Central memory CD8-positive, alpha-beta T cell (primary cell): Measurements from ENCODE around the gene SCD5.

Experiments
- ATAC-seq: fragments of 150-1000 bp; cut with Tn5 transposase; replicated peaks from 2 replicates; pipeline ENCODE4 v1.10.0; 2022; ENCODE audit warnings: mild to moderate bottlenecking, moderate FRiP score, moderate number of reproducible peaks; ENCODE audit not compliant: poor library complexity, severe bottlenecking; ENCODE audit errors: extremely low read depth
- DNase-seq, 2 donors: peaks; one replicate each; pipeline ENCODE4 v3.0.0; 2021; ENCODE audit warnings: low spot score in 2 of 2
- H3K27ac Mint-ChIP-seq: one replicate; pipeline ENCODE4 v1.8.0; 2022; ENCODE audit warnings: low read depth, mild to moderate bottlenecking, moderate library complexity, mixed read lengths
- H3K27me3 Mint-ChIP-seq: one replicate; pipeline ENCODE4 v1.8.0; 2022; ENCODE audit warnings: mixed read lengths
- H3K36me3 Mint-ChIP-seq: one replicate; pipeline ENCODE4 v1.8.0; 2022; ENCODE audit warnings: mild to moderate bottlenecking, moderate library complexity, mixed read lengths; ENCODE audit not compliant: insufficient read depth
- H3K4me1 Mint-ChIP-seq: one replicate; pipeline ENCODE4 v1.8.0; 2022; ENCODE audit warnings: mixed read lengths
- H3K4me3 Mint-ChIP-seq: one replicate; pipeline ENCODE4 v1.8.0; 2022; ENCODE audit warnings: mild to moderate bottlenecking, moderate library complexity, mixed read lengths
- H3K9me3 Mint-ChIP-seq: one replicate; pipeline ENCODE4 v1.8.0; 2022; ENCODE audit warnings: mixed read lengths

Gene SCD5

GRCh38 chr4:82613121-82613520, 185.5 kb downstream of the SCD5 start:
- DNase-seq (no peak), ATAC-seq (no peak)
- Mint-ChIP-seq H3K27me3 (no peaks in the 10 kb centered on the region), H3K4me3 (no peak overlapping the region), H3K36me3 (peaks cover 2% of the 10 kb centered on the region), H3K4me1 (no peaks in the 10 kb centered on the region), H3K27ac (no peak overlapping the region), H3K9me3 (no peaks in the 10 kb centered on the region)

DNA sequence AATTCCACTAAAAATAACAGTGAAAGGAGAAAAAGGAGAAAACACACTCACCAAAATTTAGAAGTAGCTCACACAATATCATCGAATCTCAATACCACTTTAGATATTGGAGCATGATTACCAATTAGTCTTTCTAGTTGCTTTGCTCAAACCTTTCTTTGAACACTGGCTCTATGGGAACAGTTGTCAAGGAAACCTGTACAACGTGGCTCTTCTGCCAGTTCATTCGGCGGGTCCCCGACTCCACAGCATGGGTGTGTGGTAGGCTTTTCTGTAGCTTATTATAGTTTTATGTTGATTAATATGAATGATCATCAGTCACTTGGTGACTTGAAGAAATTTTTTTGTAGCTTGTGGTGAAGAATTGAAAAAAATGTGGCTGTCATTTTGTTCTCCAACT, 186.6 kb downstream of the SCD5 start:
- Mint-ChIP-seq H3K27ac (no peak overlapping the region), H3K4me1 (no peaks in the 10 kb centered on the region), H3K27me3 (no peaks in the 10 kb centered on the region), H3K36me3 (peaks cover 2% of the 10 kb centered on the region), H3K4me3 (no peak overlapping the region), H3K9me3 (no peaks in the 10 kb centered on the region)
- ATAC-seq, result no peak
- no peak for DNase-seq

- H3K36me3 Mint-ChIP-seq, result peaks cover 2% of the 10 kb centered on the region
- no peak for ATAC-seq
Measured at GRCh38 chr4:82611527-82611926, 187.1 kb downstream of the SCD5 start.

GRCh38 chr4:82610041-82610440, 188.6 kb downstream of the SCD5 start:
- Mint-ChIP-seq H3K4me1 (no peaks in the 10 kb centered on the region), H3K9me3 (no peaks in the 10 kb centered on the region), H3K4me3 (no peak overlapping the region), H3K27ac (no peak overlapping the region), H3K36me3 (peaks cover 2% of the 10 kb centered on the region), H3K27me3 (no peaks in the 10 kb centered on the region)
- no peak for ATAC-seq
- no peak for DNase-seq

More at GRCh38 chr4:82611527-82611926, 187.1 kb downstream of the SCD5 start:
- no peaks in the 10 kb centered on the region for H3K9me3 Mint-ChIP-seq
- H3K4me1 Mint-ChIP-seq, result no peaks in the 10 kb centered on the region
- no peak overlapping the region for H3K27ac Mint-ChIP-seq
- no peak for DNase-seq
- no peaks in the 10 kb centered on the region for H3K27me3 Mint-ChIP-seq
- no peak overlapping the region for H3K4me3 Mint-ChIP-seq

- no peak overlapping the region for H3K27ac Mint-ChIP-seq
- H3K4me1 Mint-ChIP-seq, result no peaks in the 10 kb centered on the region
- peaks cover 2% of the 10 kb centered on the region for H3K36me3 Mint-ChIP-seq
- DNase-seq, result no peak
- H3K4me3 Mint-ChIP-seq, result no peak overlapping the region
- H3K27me3 Mint-ChIP-seq, result no peaks in the 10 kb centered on the region
- no peaks in the 10 kb centered on the region for H3K9me3 Mint-ChIP-seq
- ATAC-seq, result no peak
Measured at GRCh38 chr4:82606622-82607021, 192.0 kb downstream of the SCD5 start.

- no peak for ATAC-seq
- no peaks in the 10 kb centered on the region for H3K4me1 Mint-ChIP-seq
- no peak for DNase-seq
- H3K27me3 Mint-ChIP-seq, result no peaks in the 10 kb centered on the region
- H3K4me3 Mint-ChIP-seq, result no peak overlapping the region
- H3K36me3 Mint-ChIP-seq, result peaks cover 2% of the 10 kb centered on the region
- H3K9me3 Mint-ChIP-seq, result no peaks in the 10 kb centered on the region
- no peak overlapping the region for H3K27ac Mint-ChIP-seq
Measured at GRCh38 chr4:82604522-82604921, 194.1 kb downstream of the SCD5 start.

GRCh38 chr4:82601242-82602015, 197.2 kb downstream of the SCD5 start:
- no peaks in the 10 kb centered on the region for H3K9me3 Mint-ChIP-seq

DNA sequence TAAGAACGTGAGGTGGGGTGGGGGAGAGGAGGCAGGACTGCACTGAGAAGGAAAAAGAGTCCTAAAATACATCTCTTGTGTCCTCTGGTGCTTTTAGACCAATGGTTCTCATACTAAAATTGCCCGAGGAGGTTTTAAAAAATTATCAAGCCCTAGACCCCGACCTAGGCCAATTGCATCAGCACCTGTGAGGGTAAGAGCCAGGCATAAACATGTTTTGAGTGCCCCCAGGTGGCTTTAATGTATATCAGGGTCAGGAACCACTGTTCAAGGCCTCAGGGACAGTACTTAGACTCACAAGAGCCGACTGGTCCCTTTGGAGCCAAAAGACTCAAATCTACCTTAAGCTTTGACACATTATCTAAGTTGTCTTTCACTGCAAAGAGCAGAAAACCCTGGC, 199.3 kb downstream of the SCD5 start:
- Mint-ChIP-seq H3K27ac (no peak overlapping the region), H3K27me3 (no peaks in the 10 kb centered on the region), H3K36me3 (no peaks in the 10 kb centered on the region)

More at GRCh38 chr4:82601242-82602015, 197.2 kb downstream of the SCD5 start:
- DNase-seq (no peak), ATAC-seq (no peak)
- Mint-ChIP-seq H3K27me3 (no peaks in the 10 kb centered on the region), H3K4me1 (no peaks in the 10 kb centered on the region), H3K4me3 (no peak overlapping the region), H3K27ac (no peak overlapping the region), H3K36me3 (no peaks in the 10 kb centered on the region)

DNA sequence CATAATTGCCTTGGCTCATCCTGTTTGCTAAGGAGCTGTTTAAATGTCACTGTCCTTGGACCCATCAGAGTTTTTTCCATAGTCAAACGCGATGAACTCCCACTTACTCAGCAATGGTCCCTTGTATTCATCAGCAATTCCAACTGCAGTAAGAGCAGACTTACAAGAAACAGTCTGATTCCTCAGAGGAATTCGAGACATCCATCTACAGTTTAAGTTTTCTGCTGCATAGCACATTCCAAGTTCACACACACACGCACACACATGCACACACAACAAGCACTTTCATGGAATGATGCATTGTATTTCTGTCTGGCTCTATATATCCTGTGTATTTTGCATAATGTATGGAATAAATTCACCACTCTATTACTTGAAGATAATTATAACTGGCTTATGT, 204.1 kb downstream of the SCD5 start:
- ATAC-seq (no peak), DNase-seq (no peak)
- Mint-ChIP-seq H3K36me3 (no peaks in the 10 kb centered on the region), H3K27me3 (peaks cover 30% of the 10 kb centered on the region), H3K9me3 (no peaks in the 10 kb centered on the region), H3K4me1 (no peaks in the 10 kb centered on the region), H3K4me3 (no peak overlapping the region), H3K27ac (no peak overlapping the region)

More for the DNA sequence above, 199.3 kb downstream of the SCD5 start:
- Mint-ChIP-seq H3K4me1 (no peaks in the 10 kb centered on the region), H3K9me3 (no peaks in the 10 kb centered on the region), H3K4me3 (no peak overlapping the region)
- no peak for DNase-seq
- ATAC-seq, result no peak

GRCh38 chr4:82593411-82593810, 205.2 kb downstream of the SCD5 start:
- DNase-seq, result no peak
- H3K4me1 Mint-ChIP-seq, result no peaks in the 10 kb centered on the region
- ATAC-seq, result no peak
- no peaks in the 10 kb centered on the region for H3K9me3 Mint-ChIP-seq
- H3K27ac Mint-ChIP-seq, result no peak overlapping the region
- no peak overlapping the region for H3K4me3 Mint-ChIP-seq
- no peaks in the 10 kb centered on the region for H3K36me3 Mint-ChIP-seq
- H3K27me3 Mint-ChIP-seq, result peaks cover 35% of the 10 kb centered on the region

DNA sequence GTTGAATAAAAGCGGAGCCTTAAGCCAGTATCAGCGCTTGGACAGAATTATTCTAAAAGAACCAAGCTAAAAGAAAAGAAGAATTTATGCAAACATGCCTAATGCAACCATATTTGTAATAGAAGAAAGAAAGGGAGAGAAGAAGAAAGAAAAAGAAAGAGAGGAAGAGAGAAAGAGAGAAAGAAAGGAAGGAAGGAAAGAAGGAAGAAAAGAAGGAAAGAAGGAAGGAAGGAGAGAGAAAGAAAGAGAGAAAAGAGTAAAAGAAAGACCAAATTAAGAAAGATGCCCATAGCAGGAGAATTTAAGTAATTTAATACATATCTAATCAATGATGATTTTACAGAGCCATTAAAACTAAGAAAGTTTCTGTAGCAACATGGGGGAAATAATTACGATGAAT, 206.0 kb downstream of the SCD5 start:
- Mint-ChIP-seq H3K9me3 (no peaks in the 10 kb centered on the region), H3K27ac (no peak overlapping the region), H3K27me3 (peaks cover 39% of the 10 kb centered on the region), H3K4me3 (no peak overlapping the region), H3K36me3 (no peaks in the 10 kb centered on the region), H3K4me1 (no peaks in the 10 kb centered on the region)
- DNase-seq (no peak), ATAC-seq (no peak)

DNA sequence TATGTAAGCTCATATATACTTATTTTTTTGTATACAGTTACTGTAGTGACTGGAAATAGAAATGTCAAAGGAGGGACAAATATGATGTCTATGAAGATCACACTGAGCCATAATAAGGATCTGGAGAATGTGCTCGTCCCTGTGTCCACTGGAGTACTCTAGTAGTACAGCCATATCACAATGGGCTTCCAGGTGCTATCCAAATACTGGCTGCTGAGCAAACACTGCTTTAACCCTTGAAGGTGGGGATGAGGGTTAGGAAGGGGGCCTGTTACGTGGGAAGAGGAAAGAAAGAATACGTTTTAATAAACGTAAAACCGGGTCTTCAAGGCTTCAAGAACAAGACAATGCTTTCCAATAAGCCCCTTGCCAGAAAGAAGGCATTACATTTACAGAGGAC, 207.0 kb downstream of the SCD5 start:
- H3K4me1 Mint-ChIP-seq, result no peaks in the 10 kb centered on the region
- H3K27me3 Mint-ChIP-seq, result peaks cover 39% of the 10 kb centered on the region
- no peak overlapping the region for H3K27ac Mint-ChIP-seq
- DNase-seq (no peak), ATAC-seq (no peak)
- H3K36me3 Mint-ChIP-seq, result no peaks in the 10 kb centered on the region
- H3K9me3 Mint-ChIP-seq, result no peaks in the 10 kb centered on the region
- H3K4me3 Mint-ChIP-seq, result no peak overlapping the region

GRCh38 chr4:82589756-82590155, 208.8 kb downstream of the SCD5 start:
- Mint-ChIP-seq H3K4me3 (no peak overlapping the region), H3K4me1 (no peaks in the 10 kb centered on the region), H3K9me3 (no peaks in the 10 kb centered on the region), H3K27me3 (peaks cover 39% of the 10 kb centered on the region), H3K36me3 (no peaks in the 10 kb centered on the region), H3K27ac (no peak overlapping the region)
- DNase-seq (no peak), ATAC-seq (no peak)
